DND-41 (cell line): ENCODE results near the gene PCSK4.

ENCODE experiments used
- EZH2 ChIP-seq: IDR thresholded peaks from 3 replicates; pipeline ENCODE4 v1.6.1; 2012; ENCODE audit warnings: borderline replicate concordance, low read depth, mild to moderate bottlenecking, moderate library complexity, low read length, inconsistent platforms; ENCODE audit not compliant: severe bottlenecking
- TF ChIP-seq, protein P1 (sequence below): IDR thresholded peaks from 2 replicates; pipeline ENCODE4 v1.5.1; 2012; ENCODE audit warnings: borderline replicate concordance, low read length, moderate library complexity, mild to moderate bottlenecking; ENCODE audit not compliant: poor library complexity, severe bottlenecking; ENCODE audit errors: extremely low read depth

DNA sequence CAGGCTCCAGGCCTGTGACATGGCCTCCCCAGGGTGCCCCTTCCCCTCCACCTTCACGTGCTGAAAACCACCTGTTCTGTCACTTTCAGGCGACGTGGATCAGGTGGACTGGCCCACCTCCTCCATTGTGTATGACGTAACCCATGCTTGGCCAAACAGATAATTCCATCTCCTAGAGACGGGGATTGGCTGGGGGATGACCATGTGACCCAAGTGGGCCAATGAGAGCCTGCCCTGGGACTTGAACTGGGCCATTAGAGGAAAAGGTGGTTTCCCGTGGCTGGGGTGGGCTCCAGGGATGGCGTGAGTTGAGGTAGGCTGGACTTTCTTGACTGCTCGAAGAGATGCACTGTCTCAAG lies 26.2 kb upstream of the PCSK4 start:
- TF ChIP-seq EZH2: no peak
- TF ChIP-seq, protein P1, sequence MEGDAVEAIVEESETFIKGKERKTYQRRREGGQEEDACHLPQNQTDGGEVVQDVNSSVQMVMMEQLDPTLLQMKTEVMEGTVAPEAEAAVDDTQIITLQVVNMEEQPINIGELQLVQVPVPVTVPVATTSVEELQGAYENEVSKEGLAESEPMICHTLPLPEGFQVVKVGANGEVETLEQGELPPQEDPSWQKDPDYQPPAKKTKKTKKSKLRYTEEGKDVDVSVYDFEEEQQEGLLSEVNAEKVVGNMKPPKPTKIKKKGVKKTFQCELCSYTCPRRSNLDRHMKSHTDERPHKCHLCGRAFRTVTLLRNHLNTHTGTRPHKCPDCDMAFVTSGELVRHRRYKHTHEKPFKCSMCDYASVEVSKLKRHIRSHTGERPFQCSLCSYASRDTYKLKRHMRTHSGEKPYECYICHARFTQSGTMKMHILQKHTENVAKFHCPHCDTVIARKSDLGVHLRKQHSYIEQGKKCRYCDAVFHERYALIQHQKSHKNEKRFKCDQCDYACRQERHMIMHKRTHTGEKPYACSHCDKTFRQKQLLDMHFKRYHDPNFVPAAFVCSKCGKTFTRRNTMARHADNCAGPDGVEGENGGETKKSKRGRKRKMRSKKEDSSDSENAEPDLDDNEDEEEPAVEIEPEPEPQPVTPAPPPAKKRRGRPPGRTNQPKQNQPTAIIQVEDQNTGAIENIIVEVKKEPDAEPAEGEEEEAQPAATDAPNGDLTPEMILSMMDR: no peak
